ENCODE data around the gene ALX4.

The ALX4 gene

GRCh38 chr11:44235765-44236201 lies 74.2 kb downstream of the ALX4 start:
- no peak for DNase-seq

GRCh38 chr11:44229624-44230023 lies 80.3 kb downstream of the ALX4 start:
- DNase-seq, result no peak

GRCh38 chr11:44229098-44229497 lies 80.8 kb downstream of the ALX4 start:
- no peak for DNase-seq

- DNase-seq, result no peak
Measured at GRCh38 chr11:44228379-44228778, 81.6 kb downstream of the ALX4 start.

GRCh38 chr11:44226945-44227344 lies 83.0 kb downstream of the ALX4 start:
- DNase-seq, result no peak

GRCh38 chr11:44226490-44226889 lies 83.4 kb downstream of the ALX4 start:
- DNase-seq, result no peak

- no peak for DNase-seq
Measured at GRCh38 chr11:44224867-44225501, 85.0 kb downstream of the ALX4 start.

- no peak for DNase-seq
Measured at GRCh38 chr11:44223238-44223637, 86.7 kb downstream of the ALX4 start.

- no peak for DNase-seq
Measured at GRCh38 chr11:44221992-44222391, 87.9 kb downstream of the ALX4 start.

- DNase-seq, result no peak
Measured at GRCh38 chr11:44221456-44221855, 88.5 kb downstream of the ALX4 start.

GRCh38 chr11:44219830-44220796 lies 89.8 kb downstream of the ALX4 start:
- no peak for DNase-seq

- no peak for DNase-seq
Measured at GRCh38 chr11:44217432-44217831, 92.5 kb downstream of the ALX4 start.

GRCh38 chr11:44213148-44213547 lies 96.8 kb downstream of the ALX4 start:
- DNase-seq, result no peak

GRCh38 chr11:44212128-44212527 lies 97.8 kb downstream of the ALX4 start:
- DNase-seq, result no peak

Data from stimulated activated naive CD4-positive, alpha-beta T cell (primary cell).